ENCODE results near the gene SLC7A5. TPM values are rescaled to one million over a fixed set of nuclear protein-coding genes. Genes with fewer than 3 reads are reported as not detected.
A peak's percentile ranks its signal among the peaks of the same experiment; 100 is the strongest.
"Not testable (repeated sequence)": the region's sequence is repeated elsewhere in the genome, so short reads cannot be mapped to it uniquely, and the experiment has no call there.

Gene SLC7A5
- total RNA-seq, 2 experiments from 2014 or later = 178 to 187 TPM

DNA sequence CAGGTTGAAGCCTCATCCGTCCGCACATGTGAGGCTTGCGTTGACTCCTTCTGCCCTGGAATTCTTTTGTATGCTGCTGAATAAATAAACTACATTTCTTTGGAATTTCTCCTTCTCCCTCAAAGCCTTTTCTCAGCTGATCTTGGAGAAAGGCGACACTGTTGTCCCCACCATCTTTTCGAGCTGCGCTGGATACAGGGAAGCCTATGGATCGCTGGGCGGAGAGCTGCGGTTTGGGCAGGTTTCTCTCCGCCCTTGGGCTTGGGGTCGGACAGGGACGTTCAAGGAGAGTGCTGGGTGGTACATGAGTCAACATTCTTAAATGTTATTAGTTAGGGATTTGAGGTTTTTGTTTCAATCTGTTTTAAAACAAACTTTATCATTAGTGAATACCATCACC, 31.2 kb upstream of the SLC7A5 start:
- not testable (repeated sequence) for H3K27ac Mint-ChIP-seq; DNase-seq; H3K9me3 Mint-ChIP-seq; H3K27me3 Mint-ChIP-seq; H3K36me3 Mint-ChIP-seq (ENCODE audit: low read depth); H3K4me3 Mint-ChIP-seq
- peaks cover 53% of the 10 kb centered on the region for H3K4me1 Mint-ChIP-seq
- CTCF ChIA-PET = interaction anchor here (1.7 to 2.3 kb wide), 4 partner anchors 26 to 121 kb away, joined by 5 to 11 read pairs (median 10); no protein-coding TSS in a partner anchor
- POLR2A ChIA-PET = interaction anchor here (1.3 kb wide), 1 partner anchor 121 kb away, joined by 5 read pairs; no protein-coding TSS in a partner anchor

DNA sequence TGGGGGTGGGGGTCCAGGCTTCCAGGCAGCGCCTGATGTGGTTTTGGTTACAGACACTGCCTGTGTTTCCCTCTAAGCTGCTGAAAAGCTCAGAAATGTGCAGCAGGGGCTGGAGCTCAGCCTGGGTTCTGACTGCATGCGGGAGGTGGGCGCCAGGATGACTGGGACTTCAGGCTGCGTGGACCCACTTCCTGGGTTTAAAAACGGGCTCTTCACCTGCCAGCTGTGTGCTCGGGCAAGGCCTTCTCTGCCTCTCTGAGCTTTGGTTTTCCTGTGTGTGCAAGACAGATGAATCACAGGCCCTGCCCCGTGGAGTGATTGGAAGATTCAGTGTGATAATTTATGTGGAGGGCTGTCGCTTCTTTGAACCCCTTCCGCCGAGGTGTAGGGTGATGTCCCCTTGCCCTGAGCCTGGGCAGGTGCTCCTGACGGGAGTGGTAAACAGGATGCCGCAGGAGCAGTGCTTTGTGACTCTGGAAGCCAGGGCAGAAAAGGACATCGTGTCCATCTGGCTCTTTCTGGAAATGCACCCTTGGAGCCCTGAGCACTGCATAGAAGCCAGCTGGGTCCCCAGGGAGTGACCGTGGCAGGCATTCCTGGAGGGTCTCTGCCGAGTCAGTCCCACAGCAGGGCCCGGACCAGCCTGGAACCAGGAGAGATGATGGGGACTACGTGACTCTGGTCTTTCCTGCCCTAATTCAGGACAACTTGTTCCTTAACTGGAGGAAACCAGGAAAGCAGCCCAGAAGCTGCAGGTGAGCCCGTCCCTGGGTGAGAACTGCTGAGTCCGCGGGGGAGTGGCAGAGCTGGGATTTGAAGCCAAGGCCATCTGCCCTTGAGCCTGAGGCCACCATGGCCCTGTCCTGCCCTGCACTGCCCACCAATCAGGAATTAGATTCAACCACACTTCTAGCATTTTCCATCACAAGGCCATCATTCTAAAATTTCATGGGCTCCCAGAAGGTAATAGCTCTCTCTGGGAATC, 28.5 kb upstream of the SLC7A5 start:
- Mint-ChIP-seq H3K36me3 (ENCODE audit: low read depth) (no peaks in the 10 kb centered on the region), H3K27me3 (no peaks in the 10 kb centered on the region), H3K9me3 (no peaks in the 10 kb centered on the region), H3K4me3 (peak overlapping the region; percentile 69), H3K27ac (peak overlapping the region; percentile 100), H3K4me1 (peaks cover 61% of the 10 kb centered on the region)
- ChIA-PET POLR2A (interaction anchor here (1.2 to 5.1 kb wide), 10 partner anchors 8 to 132 kb away, joined by 3 to 82 read pairs (median 16); partner anchors contain the start of genes BANP, KLHDC4 and SLC7A5), CTCF (interaction anchor here (1.1 to 4.1 kb wide), 8 partner anchors 11 to 118 kb away, joined by 3 to 61 read pairs (median 5); partner anchors contain the start of gene SLC7A5)
- peak; percentile 77 for DNase-seq

DNA sequence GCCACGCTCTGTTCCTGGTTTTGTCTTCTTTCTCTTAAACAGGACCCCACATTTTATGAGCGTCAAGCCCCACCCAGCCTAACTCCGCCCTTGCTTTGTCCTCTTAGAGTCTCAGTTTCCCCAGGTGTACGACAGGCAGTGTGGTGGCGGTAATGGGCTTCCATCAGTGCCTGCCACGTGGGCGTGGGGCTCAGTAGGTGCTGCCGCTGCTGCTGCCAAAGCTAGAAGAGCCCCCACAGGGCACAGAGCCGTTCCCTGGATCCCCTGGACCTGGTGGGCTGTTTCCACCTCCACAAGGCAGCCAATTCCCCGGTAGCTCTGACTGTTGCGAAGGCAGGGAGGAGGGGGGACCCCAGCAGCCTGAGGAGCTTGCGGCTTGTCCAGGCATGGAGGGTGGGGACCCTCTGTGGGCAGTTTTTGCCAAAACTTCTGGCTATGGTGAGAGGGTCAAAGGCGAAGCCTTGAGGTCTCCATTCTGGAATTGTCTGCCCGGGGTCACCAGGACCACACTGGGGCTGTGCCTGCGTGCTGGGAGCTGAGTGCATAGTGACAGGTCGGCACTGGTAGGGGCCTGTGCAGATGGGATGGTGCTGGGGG, 27.7 kb upstream of the SLC7A5 start:
- not testable (repeated sequence) for H3K9me3 Mint-ChIP-seq; H3K27me3 Mint-ChIP-seq; H3K36me3 Mint-ChIP-seq (ENCODE audit: low read depth); DNase-seq
- Mint-ChIP-seq H3K4me1 (peaks cover 56% of the 10 kb centered on the region), H3K4me3 (peak overlapping the region; percentile 69), H3K27ac (peak overlapping the region; percentile 100)
- ChIA-PET POLR2A (interaction anchor here (1.2 to 5.1 kb wide), 9 partner anchors 9 to 132 kb away, joined by 3 to 82 read pairs (median 21); partner anchors contain the start of genes BANP, KLHDC4 and SLC7A5), CTCF (interaction anchor here (1.1 to 4.1 kb wide), 6 partner anchors 12 to 117 kb away, joined by 4 to 61 read pairs (median 14); partner anchors contain the start of gene SLC7A5)

DNA sequence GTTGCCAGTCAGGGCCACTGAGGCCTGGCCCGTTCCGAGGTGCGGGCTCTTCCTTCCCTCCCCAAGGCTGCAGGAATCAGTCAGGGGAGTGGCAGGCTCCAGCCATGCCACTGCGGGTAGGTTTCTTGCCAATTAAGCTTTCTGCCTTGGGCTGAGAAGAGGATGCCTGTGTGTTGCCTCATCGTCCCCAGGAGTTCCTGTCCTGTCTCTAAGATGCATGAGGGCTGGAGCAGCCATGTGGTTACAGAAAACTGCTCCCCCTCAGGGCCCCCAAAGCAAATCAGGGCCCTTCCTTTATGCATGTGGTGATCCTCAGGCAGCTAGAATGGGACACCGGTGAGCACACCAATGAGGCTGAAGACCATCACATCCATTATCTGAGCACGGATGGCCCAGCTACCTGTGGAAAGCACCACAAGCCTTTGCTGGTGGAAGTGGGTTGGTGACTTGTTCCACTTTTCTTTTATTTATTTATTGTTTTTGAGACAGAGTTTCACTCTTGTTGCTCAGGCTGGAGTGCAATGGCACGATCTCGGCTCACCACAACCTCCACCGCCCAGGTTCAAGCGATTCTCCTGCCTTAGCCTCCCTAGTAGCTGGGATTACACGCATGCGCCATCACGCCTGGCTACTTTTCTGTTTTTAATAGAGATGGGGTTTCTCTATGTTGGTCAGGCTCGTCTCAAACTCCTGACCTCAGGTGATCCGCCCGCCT, 27.0 kb upstream of the SLC7A5 start:
- CTCF ChIA-PET = interaction anchor here (0.6 to 4.1 kb wide), 15 partner anchors 9 to 131 kb away, joined by 3 to 61 read pairs (median 5); partner anchors contain the start of genes KLHDC4 and SLC7A5

DNA sequence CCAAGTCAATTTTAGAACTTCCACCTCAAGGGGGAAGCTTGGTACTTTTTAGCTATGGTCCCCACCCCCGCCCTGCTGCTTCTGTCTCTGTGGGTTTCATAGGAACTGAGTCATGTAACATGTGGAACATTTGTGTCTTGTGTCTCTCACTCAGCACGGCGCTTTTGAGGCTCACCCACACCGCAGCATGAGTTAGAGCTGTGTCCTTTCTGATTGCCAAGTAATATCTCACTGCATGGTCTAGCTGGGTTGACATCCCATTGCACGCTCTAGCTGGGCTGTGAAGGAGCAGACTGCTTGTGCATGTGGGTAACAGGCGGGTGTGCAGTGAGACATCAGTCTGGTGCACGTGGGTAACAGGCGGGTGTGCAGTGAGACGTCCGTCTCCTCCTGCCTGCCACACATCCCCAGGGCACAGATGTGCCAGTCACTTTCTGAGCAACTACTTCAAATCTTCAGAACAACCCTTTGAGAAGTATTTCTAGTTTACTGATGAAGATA, 26.4 kb upstream of the SLC7A5 start:
- Mint-ChIP-seq H3K4me1 (peaks cover 56% of the 10 kb centered on the region), H3K36me3 (ENCODE audit: low read depth) (no peaks in the 10 kb centered on the region), H3K27me3 (no peaks in the 10 kb centered on the region), H3K9me3 (no peaks in the 10 kb centered on the region), H3K27ac (peak overlapping the region; percentile 100), H3K4me3 (peak overlapping the region; percentile 54)
- ChIA-PET CTCF (interaction anchor here (1.0 to 4.1 kb wide), 13 partner anchors 10 to 130 kb away, joined by 3 to 61 read pairs (median 5); partner anchors contain the start of genes KLHDC4 and SLC7A5), POLR2A (interaction anchor here (0.6 to 5.1 kb wide), 14 partner anchors 11 to 724 kb away, joined by 3 to 82 read pairs (median 6); partner anchors contain the start of genes BANP, KLHDC4 and SLC7A5)
- peak; percentile 93 for DNase-seq

More for the DNA sequence above, 27.0 kb upstream of the SLC7A5 start:
- H3K4me3 Mint-ChIP-seq = peak overlapping the region; percentile 21
- POLR2A ChIA-PET = interaction anchor here (0.7 to 5.1 kb wide), 15 partner anchors 9 to 723 kb away, joined by 3 to 82 read pairs (median 6); partner anchors contain the start of genes BANP, KLHDC4 and SLC7A5
- peak overlapping the region; percentile 100 for H3K27ac Mint-ChIP-seq
- not testable (repeated sequence) for H3K9me3 Mint-ChIP-seq; H3K27me3 Mint-ChIP-seq; H3K36me3 Mint-ChIP-seq (ENCODE audit: low read depth)
- peak; percentile 45 for DNase-seq
- H3K4me1 Mint-ChIP-seq = peaks cover 56% of the 10 kb centered on the region

DNA sequence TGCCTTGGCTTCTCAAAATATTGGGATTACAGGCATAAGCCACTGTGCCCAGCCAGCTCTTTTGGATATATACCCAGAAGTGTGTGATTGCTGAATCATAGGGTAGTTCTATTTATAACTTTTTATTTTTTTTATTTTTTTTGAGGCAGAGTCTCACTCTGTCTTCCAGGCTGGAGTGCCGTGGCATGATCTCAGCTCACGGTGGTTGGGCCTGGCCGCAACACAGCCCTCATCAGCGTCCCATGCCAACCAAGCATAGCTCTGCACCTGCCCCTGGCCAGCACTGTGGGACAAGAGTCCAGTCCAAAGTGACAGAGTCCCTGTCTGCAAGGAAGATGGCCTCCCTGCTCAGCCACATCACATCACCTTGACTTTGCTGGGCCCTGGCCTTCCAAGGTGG, 24.7 kb upstream of the SLC7A5 start:
- H3K27me3 Mint-ChIP-seq; H3K36me3 Mint-ChIP-seq (ENCODE audit: low read depth); DNase-seq; H3K4me3 Mint-ChIP-seq; H3K9me3 Mint-ChIP-seq: not testable (repeated sequence)
- ChIA-PET CTCF (interaction anchor here (1.5 kb wide), 1 partner anchor 23 kb away, joined by 5 read pairs; no protein-coding TSS in a partner anchor), POLR2A (interaction anchor here (1.1 to 5.1 kb wide), 2 partner anchors 18 to 115 kb away, joined by 3 to 38 read pairs; no protein-coding TSS in a partner anchor)
- Mint-ChIP-seq H3K27ac (peak overlapping the region; percentile 100), H3K4me1 (peaks cover 54% of the 10 kb centered on the region)

DNA sequence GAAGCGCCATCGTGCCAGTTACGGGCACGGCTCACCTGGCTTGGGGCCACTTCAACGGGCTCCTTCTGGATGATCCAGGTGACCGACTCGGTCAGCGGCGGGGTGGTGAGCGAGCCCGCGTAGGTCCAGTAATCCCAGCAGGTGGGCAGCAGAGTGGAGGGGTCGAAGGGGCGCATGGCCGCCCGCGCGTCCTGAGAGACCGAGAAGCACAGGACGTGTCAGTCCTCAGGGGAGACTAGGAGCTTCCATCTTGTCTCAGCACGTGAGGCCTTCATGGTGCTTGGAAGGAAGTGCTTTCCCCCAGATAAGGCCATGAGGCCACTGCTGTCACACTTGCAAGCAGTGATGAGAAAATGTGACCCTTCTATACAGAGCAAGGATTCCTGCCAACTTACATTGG, 22.5 kb upstream of the SLC7A5 start:
- DNase-seq = no peak
- Mint-ChIP-seq H3K4me1 (peaks cover 34% of the 10 kb centered on the region), H3K27me3 (no peaks in the 10 kb centered on the region), H3K27ac (no peak overlapping the region), H3K9me3 (no peaks in the 10 kb centered on the region), H3K4me3 (no peak overlapping the region), H3K36me3 (ENCODE audit: low read depth) (no peaks in the 10 kb centered on the region)
- CTCF ChIA-PET = no interaction called here
- POLR2A ChIA-PET = no interaction called here

DNA sequence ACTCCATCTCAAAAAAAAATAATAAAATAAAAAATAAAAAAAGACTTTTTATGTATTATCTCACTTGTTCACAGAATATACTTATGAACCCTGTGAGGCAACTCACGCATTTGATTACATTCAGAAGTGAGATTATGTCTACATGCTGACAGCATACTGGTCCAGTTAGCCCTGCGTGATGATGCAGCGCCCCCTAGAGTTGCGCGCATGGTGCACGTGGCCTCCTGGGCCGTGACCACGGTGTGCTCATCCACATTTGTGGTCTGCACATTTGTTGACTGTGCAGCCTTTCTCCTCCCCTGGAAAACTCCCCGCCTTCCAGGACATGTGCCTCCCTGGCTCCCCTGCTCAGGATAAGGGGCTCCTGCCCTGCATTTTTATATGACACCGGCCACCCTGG, 20.5 kb upstream of the SLC7A5 start:
- H3K27ac Mint-ChIP-seq; POLR2A ChIA-PET; H3K4me3 Mint-ChIP-seq; H3K27me3 Mint-ChIP-seq; H3K36me3 Mint-ChIP-seq (ENCODE audit: low read depth); H3K9me3 Mint-ChIP-seq: not testable (repeated sequence)
- H3K4me1 Mint-ChIP-seq = peaks cover 15% of the 10 kb centered on the region
- peak; percentile 59 for DNase-seq
- CTCF ChIA-PET = interaction anchor here (1.2 to 1.4 kb wide), 2 partner anchors 9 to 40 kb away, joined by 3 to 4 read pairs; no protein-coding TSS in a partner anchor

DNA sequence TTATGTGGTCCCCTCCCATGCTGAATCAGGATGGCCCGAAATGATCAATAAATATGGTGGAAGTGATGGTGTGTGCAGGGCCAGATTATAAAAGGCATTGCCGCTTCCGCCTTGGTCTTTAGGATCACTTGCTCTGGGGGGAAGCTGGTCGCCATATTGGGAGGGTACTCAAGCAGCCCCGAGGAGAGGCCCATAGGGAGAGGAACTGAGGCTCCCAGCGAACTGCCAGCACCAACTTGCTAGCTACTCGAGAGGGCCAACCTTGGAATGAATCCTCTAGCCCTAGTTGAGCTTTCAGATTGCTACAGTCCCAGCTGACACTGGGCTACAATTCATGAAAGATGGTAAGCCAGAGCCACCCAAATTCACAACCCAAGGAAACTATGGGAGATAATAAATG, 19.0 kb upstream of the SLC7A5 start:
- H3K36me3 Mint-ChIP-seq (ENCODE audit: low read depth); H3K4me1 Mint-ChIP-seq; H3K27ac Mint-ChIP-seq; POLR2A ChIA-PET; DNase-seq; H3K9me3 Mint-ChIP-seq; H3K27me3 Mint-ChIP-seq; H3K4me3 Mint-ChIP-seq: not testable (repeated sequence)
- CTCF ChIA-PET = interaction anchor here (1.0 to 1.4 kb wide), 2 partner anchors 8 to 17 kb away, joined by 3 to 4 read pairs; no protein-coding TSS in a partner anchor

DNA sequence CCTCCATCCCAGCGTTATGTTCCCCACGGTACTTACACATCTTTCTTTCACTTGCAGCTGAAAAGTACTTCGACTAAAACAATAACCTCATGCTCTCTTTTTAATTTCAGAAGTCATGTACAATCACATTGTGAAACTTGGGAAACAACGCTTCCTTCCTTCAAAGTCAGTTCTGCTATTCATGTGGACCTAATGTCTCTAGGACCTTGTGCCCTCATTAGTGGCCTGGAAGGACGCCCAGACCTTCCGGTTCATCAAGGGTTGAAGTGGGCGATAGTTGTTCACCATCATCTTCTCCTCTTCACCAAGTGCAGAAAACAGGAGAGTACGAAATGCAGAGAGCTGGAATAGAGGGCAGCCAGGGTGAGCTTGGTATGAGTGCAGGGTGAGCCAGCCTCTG, 18.6 kb upstream of the SLC7A5 start:
- H3K36me3 Mint-ChIP-seq (ENCODE audit: low read depth); POLR2A ChIA-PET; H3K27me3 Mint-ChIP-seq; CTCF ChIA-PET; DNase-seq; H3K9me3 Mint-ChIP-seq; H3K4me3 Mint-ChIP-seq; H3K4me1 Mint-ChIP-seq; H3K27ac Mint-ChIP-seq: not testable (repeated sequence)

DNA sequence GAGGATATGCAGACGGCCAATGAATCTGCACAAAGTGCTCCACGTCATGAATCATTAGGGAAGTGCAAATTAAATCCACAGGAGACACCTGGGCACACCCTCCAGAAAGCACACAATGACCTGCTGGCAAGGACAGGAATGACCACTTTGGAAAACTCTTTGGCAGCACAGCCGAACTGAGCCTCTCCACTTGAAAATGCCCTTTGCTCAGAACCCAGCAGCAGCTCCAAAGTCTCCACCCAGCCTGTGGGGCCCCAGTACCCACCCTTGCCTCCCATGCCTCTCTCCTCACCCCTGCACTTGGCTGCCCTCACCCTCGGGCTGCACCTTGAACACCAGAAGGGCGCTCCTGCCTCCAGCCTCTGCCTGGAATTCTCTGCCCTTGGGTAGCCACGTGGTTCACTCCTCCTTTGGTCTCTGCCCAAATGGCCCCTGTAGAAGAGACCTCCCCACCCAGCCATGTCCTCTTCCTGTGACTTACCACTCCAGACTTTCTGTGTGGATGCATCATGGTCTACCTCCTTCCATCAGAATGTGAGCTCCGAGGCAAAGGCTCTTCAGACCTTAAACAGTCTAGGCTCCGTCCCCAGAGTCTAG, 16.2 kb upstream of the SLC7A5 start:
- H3K4me3 Mint-ChIP-seq; H3K9me3 Mint-ChIP-seq; H3K27ac Mint-ChIP-seq; H3K36me3 Mint-ChIP-seq (ENCODE audit: low read depth); H3K4me1 Mint-ChIP-seq; DNase-seq: not testable (repeated sequence)
- peaks cover 12% of the 10 kb centered on the region for H3K27me3 Mint-ChIP-seq
- CTCF ChIA-PET = interaction anchor here (1.0 to 1.4 kb wide), 2 partner anchors 10 to 14 kb away, joined by 3 to 6 read pairs; no protein-coding TSS in a partner anchor
- POLR2A ChIA-PET = interaction anchor here (0.9 to 1.2 kb wide), 2 partner anchors 10 to 13 kb away, joined by 3 to 4 read pairs; no protein-coding TSS in a partner anchor

Measured in activated CD4-positive, alpha-beta memory T cell treated with anti-CD3 and anti-CD28 coated beads, Interleukin-2, amount 10 ng/mL, durations not matched to agents 7 days and 5 days (primary cell).